SK-N-MC (cell line): ENCODE data around the gene USF1.

ENCODE experiments used
- EZH2 ChIP-seq: fragments of 200-600 bp; sonication (generic); IDR thresholded peaks from one replicate; pipeline ENCODE4 v1.6.1; 2017; ENCODE audit warnings: antibody characterized with exemption
- POLR2AphosphoS5 ChIP-seq: IDR thresholded peaks from 2 replicates; pipeline ENCODE4 v1.6.1; 2012; ENCODE audit warnings: mild to moderate bottlenecking, low read depth, low read length, borderline replicate concordance

GRCh38 chr1:161007369-161007768 lies 38.4 kb downstream of the USF1 start:
- TF ChIP-seq EZH2 (no peak), POLR2AphosphoS5 (no peak)
